Vagina (tissue), 2 donors: Measurements from ENCODE around the gene DST.

Source experiments
- POLR2A ChIP-seq, 2 donors: fragments of 450-650 bp; IDR thresholded peaks; one replicate each; pipeline ENCODE4 v1.6.1; 2017; ENCODE audit warnings: antibody characterized with exemption in 2 of 2, mild to moderate bottlenecking in 2 of 2, moderate library complexity in 2 of 2
- POLR2AphosphoS5 ChIP-seq, 2 donors: sonication (generic); formaldehyde crosslinking; IDR thresholded peaks; one replicate each; pipeline ENCODE4 v1.9.0; 2017; ENCODE audit warnings: antibody characterized with exemption in 2 of 2, mild to moderate bottlenecking in 2 of 2, low read depth in 1 of 2; ENCODE audit not compliant: insufficient read depth in 1 of 2
- TF ChIP-seq, protein P1 (sequence below), 3 experiments: fragments of 450-650 bp in 2 of 3; fragments of 200-600 bp in 1 of 3; sonication (generic) in 1 of 3; IDR thresholded peaks; one replicate each; pipeline ENCODE4 v1.5.1; 2017 to 2019; ENCODE audit warnings: antibody characterized with exemption in 3 of 3, mild to moderate bottlenecking in 2 of 3, moderate library complexity in 2 of 3

DNA sequence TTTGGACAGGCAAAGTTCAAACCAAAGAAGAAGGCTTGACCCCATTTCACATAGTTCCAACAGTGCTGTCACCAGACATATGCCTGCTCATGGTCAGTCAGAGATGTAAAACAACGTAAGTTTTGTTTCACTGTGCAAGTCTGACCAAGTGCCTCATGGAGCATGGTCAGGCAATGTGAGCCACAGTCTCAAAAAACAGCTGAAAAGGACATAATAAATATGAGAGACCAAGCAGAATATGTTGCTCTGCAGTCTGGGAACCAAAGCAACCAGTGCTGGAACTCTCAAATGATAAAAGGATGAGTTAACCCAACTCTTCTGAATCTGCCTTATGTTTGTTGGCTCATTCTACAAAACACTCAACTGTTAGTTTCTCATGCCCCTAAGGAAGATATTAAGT, 39.9 kb upstream of the DST start:
- TF ChIP-seq, protein P1, sequence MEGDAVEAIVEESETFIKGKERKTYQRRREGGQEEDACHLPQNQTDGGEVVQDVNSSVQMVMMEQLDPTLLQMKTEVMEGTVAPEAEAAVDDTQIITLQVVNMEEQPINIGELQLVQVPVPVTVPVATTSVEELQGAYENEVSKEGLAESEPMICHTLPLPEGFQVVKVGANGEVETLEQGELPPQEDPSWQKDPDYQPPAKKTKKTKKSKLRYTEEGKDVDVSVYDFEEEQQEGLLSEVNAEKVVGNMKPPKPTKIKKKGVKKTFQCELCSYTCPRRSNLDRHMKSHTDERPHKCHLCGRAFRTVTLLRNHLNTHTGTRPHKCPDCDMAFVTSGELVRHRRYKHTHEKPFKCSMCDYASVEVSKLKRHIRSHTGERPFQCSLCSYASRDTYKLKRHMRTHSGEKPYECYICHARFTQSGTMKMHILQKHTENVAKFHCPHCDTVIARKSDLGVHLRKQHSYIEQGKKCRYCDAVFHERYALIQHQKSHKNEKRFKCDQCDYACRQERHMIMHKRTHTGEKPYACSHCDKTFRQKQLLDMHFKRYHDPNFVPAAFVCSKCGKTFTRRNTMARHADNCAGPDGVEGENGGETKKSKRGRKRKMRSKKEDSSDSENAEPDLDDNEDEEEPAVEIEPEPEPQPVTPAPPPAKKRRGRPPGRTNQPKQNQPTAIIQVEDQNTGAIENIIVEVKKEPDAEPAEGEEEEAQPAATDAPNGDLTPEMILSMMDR (IDR thresholded peaks at IDR 0.05) = no peak
- no peak for TF ChIP-seq POLR2A (IDR thresholded peaks at IDR 0.05)
- no peak for TF ChIP-seq POLR2AphosphoS5 (IDR thresholded peaks at IDR 0.05; ENCODE audit: insufficient read depth in 1 of 2, low read depth in 1 of 2)
